HG03354 (cell line): ENCODE measurements around the gene SMIM20.
"Not testable (repeated sequence)": the region's sequence is repeated elsewhere in the genome, so short reads cannot be mapped to it uniquely, and the experiment has no call there.

ENCODE experiments used
- ATAC-seq: cut with Tn5 transposase; IDR thresholded peaks from one replicate; pipeline ENCODE4 v1.9.1; 2021; ENCODE audit warnings: mild to moderate bottlenecking; ENCODE audit not compliant: unreplicated experiment, poor library complexity, severe bottlenecking

SMIM20 gene

GRCh38 chr4:25889589-25890503 is 24.2 kb upstream of the SMIM20 start:
- ATAC-seq = no peak

GRCh38 chr4:25890571-25891485 is 23.2 kb upstream of the SMIM20 start:
- no peak for ATAC-seq

GRCh38 chr4:25892796-25893195 is 21.2 kb upstream of the SMIM20 start:
- ATAC-seq = no peak

- ATAC-seq = no peak
Measured at GRCh38 chr4:25896776-25897539, 17.1 kb upstream of the SMIM20 start.

- ATAC-seq = no peak
Measured at GRCh38 chr4:25900310-25900709, 13.7 kb upstream of the SMIM20 start.

- ATAC-seq = no peak
Measured at GRCh38 chr4:25901030-25901430, 13.0 kb upstream of the SMIM20 start.

GRCh38 chr4:25903900-25904747 is 9.9 kb upstream of the SMIM20 start:
- peak; percentile 56 for ATAC-seq

- ATAC-seq = peak; percentile 48
Measured at GRCh38 chr4:25904748-25905082, 9.3 kb upstream of the SMIM20 start.

- ATAC-seq = no peak
Measured at GRCh38 chr4:25905371-25905770, 8.6 kb upstream of the SMIM20 start.

GRCh38 chr4:25906113-25906512 is 7.9 kb upstream of the SMIM20 start:
- not testable (repeated sequence) for ATAC-seq

GRCh38 chr4:25908491-25908901 is 5.5 kb upstream of the SMIM20 start:
- ATAC-seq = no peak

GRCh38 chr4:25911356-25911755 is 2.7 kb upstream of the SMIM20 start:
- no peak for ATAC-seq

- ATAC-seq = peak; percentile 36
Measured at GRCh38 chr4:25913056-25913850, 767 bp upstream of the SMIM20 start.

GRCh38 chr4:25914670-25915352 is 791 bp downstream of the SMIM20 start:
- ATAC-seq = no peak

- ATAC-seq = no peak
Measured at GRCh38 chr4:25915353-25915705, 1.3 kb downstream of the SMIM20 start.

- no peak for ATAC-seq
Measured at GRCh38 chr4:25916870-25917269, 2.9 kb downstream of the SMIM20 start.

- no peak for ATAC-seq
Measured at GRCh38 chr4:25919676-25920075, 5.7 kb downstream of the SMIM20 start.

GRCh38 chr4:25921922-25922321 is 7.9 kb downstream of the SMIM20 start:
- no peak for ATAC-seq
